Measurements from ENCODE around the gene MYO3B.
"Not testable (repeated sequence)": the region's sequence is repeated elsewhere in the genome, so short reads cannot be mapped to it uniquely, and the experiment has no call there.

MYO3B gene

DNA sequence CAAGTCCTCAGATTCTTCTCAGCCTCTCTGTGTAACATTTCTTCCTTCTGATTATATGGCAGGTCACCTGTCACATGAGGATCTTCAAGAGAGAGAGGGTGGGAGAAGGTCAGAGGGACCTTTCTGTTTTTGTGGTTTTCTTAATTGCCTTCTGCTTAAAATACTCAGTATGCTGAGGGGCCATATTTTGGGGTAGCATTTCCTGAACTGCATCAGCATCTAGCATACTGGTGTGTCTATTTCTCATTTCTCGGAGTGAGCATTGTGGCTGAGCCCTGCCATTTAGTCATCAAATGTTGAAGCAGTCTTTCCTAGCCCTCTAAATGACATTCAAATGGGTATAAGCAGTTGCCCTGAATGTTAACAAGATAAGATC is 162.7 kb downstream of the MYO3B start:
- no peak for DNase-seq
- in situ Hi-C loops (cut with HindIII; ENCODE audit: low pct_ligation_motif_present, low pct_unique_long_range_greater_than_20kb, low sequenced_read_pairs) = no loop called here

DNA sequence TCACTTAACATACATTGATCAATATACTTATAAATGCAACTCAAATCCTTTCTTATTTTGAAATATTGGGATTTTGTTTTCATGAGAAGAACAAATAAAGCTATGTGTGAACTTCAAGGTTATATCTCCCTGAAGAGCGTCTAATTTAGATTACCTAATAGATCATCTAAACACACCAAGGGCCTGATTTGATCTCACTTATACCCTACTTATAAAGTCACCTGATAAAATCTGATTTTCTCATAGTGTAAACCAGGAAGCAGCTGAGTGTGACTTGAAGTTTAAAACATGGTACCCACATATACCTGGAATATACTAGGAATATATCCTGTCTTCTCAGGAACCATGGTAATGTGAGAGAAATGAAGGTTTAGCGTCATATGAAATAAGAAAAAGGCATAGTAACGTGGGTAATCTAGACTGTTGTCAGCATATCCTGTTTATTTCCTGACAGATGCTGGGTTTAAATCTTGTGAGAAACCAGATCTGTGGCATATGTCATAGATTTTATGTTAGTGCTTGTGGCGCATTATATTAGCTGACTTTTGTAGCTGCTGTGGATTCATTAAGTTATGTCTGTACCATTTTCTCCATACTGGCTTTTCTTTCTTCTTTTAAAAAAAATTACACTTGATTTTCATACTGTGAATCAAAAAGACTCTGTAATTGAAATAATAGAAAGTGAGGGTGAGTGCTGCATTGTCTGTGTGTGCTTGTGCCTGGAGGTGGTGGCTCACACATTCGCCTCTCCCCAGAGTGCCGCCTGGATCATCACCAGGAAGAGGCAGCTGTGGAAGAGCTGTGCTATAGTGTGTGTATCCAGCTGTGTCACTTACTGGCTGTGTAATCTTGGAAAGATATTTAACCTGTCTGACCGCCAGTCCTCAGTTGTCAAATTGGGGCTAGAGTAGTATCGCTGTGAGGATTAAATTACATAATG is 164.0 kb downstream of the MYO3B start:
- in situ Hi-C loops (cut with HindIII; ENCODE audit: low pct_ligation_motif_present, low pct_unique_long_range_greater_than_20kb, low sequenced_read_pairs) = no loop called here
- no peak for DNase-seq

DNA sequence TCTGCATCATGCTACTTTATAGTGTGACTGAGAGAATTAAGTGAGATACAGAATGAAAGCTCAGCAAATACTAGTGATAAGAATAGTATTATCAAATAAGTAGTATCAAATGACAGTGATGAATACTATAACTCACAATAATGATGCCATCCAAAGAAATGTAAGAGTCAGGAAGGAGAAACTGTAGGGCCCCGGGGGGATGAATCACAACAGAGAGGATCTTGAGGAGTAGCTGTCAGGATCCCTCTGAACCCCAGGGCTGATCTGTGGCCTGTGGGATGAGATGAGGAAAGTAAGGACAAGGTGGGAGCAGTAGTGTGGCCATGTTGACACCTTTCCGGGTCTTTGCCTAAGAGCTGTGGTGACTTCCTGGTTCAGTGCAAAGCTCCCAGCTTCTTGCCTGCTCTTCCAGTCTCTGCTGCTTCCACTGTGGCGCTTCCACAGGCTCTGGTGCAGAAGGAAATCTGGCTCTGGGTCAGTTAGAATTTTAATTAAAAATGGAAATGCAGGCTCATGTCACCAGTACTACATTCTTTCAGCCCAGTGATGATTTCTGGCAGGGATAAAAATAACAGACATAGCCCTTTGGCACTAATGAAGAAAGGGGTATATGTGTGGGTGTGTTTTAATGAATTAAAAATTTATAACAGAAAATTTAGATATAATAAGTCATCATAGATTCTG is 166.9 kb downstream of the MYO3B start:
- in situ Hi-C loops (cut with HindIII; ENCODE audit: low pct_ligation_motif_present, low pct_unique_long_range_greater_than_20kb, low sequenced_read_pairs) = no loop called here
- no peak for DNase-seq

DNA sequence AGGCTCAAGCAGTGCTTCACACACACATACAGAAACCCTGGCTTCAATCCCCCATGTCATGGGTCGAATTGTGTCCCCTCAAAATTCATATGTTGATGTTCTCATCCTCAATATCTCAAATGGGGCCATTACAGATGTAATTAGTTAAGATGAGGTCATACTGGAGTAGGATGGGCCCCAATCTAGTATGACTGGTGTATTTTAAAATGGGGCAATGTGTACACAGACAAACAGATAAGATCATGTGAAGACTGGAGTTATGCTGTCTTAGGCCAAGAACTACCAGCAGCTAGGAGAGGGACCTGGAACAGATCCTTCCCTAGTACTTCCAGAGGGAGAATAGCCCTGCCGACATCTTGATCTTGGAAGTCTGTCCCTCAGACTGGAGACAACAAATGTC is 167.7 kb downstream of the MYO3B start:
- in situ Hi-C loops (cut with HindIII; ENCODE audit: low pct_ligation_motif_present, low pct_unique_long_range_greater_than_20kb, low sequenced_read_pairs) = no loop called here
- no peak for DNase-seq

DNA sequence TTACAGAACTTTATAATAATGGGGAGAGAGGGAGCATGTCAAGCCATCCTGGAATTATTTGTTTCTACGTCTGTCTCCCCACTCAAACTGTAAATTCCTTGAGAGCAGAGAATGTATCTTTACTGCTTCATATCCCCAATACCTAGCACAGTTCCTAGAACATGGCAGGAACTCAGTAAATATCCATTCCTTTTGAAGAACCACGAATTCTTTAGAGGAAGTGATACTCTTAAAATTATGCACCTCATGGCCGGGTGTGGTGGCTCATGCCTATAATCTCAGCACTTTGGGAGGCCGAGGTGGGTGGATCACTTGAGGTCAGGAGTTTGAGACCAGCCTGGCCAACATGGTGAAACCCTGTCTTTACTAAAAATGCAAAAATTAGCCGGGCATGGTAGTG is 171.3 kb downstream of the MYO3B start:
- in situ Hi-C loops (cut with HindIII; ENCODE audit: low pct_ligation_motif_present, low pct_unique_long_range_greater_than_20kb, low sequenced_read_pairs); DNase-seq: not testable (repeated sequence)

DNA sequence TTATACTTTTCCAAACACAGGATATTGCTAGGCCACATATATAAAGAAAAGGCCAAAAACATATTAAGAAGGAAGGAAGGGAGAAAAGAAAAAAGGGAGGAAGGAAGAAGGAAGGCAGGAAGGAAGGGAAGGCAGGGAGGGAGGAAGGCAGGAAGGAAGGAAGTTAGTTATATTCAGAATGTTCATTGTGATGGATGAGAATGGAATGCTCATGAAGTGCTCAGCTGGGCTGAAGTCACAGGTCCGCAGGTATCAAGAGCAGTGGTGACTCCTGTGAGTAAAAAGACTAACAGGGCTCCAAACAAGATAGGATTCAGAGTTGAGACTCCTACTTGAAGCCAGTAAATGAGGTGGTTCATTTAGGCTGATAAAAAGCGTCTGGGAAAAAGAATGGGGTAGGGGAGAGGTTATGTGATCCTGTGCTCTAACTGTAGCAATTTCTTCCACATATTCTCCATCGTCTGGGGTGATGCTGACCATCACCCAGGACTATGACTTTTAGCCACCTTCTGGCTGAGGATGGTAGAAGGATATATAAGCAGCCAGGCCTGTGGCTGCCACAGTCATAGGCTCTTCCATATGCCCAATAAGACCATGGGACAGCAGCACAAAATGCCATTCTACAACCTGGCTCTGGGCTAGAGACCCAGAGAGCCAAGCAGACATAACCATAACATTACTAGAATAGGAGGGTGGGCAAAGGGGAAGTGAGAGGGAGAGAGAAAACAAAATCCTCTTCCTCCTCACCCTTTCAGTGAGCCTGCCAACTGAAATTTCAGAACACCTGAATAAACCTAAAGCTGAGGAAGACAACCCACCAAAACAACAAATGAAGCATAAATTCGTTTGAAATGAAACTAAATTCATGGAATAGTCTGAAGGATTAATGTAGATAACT is 173.2 kb downstream of the MYO3B start:
- in situ Hi-C loops (cut with HindIII; ENCODE audit: low pct_ligation_motif_present, low pct_unique_long_range_greater_than_20kb, low sequenced_read_pairs) = no loop called here
- DNase-seq = no peak

DNA sequence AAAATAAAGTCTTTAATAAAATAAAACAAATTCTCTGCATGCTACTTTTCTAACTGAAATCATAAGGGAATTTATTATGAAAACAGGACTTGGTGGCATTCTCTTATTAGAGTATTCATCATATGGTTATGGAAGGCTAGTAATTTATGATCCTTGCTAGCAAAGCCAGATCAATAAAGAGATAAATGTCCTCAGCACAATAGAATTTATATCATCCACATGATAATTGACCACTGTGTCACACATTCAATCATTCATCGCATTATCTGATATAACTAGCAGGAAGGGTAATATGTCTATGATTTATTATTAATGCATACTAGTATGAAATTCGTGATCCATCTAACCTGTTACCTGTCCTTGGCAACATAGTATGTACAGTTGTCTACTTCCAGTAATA is 175.8 kb downstream of the MYO3B start:
- DNase-seq = no peak
- in situ Hi-C loops (cut with HindIII; ENCODE audit: low pct_ligation_motif_present, low pct_unique_long_range_greater_than_20kb, low sequenced_read_pairs) = no loop called here

DNA sequence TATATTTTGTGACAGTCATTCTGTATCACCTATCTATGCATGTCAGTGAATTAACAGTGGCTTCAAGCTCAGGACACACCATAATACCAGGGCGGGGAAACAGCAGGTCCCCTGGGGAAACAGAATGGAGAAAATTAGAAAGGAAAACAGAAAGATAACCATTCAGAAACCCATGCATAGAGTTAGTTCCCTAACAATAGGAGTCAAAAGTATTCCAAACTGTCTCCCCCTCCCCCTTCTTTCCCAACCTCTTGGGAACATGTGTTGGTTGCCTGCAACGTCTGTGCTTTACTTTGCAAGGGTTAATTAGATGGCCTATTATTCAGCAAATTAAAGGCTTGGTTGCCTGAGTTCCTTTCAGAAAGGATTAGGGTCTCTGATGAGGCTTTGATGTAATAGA is 176.4 kb downstream of the MYO3B start:
- DNase-seq = no peak
- in situ Hi-C loops (cut with HindIII; ENCODE audit: low pct_ligation_motif_present, low pct_unique_long_range_greater_than_20kb, low sequenced_read_pairs) = no loop called here

DNA sequence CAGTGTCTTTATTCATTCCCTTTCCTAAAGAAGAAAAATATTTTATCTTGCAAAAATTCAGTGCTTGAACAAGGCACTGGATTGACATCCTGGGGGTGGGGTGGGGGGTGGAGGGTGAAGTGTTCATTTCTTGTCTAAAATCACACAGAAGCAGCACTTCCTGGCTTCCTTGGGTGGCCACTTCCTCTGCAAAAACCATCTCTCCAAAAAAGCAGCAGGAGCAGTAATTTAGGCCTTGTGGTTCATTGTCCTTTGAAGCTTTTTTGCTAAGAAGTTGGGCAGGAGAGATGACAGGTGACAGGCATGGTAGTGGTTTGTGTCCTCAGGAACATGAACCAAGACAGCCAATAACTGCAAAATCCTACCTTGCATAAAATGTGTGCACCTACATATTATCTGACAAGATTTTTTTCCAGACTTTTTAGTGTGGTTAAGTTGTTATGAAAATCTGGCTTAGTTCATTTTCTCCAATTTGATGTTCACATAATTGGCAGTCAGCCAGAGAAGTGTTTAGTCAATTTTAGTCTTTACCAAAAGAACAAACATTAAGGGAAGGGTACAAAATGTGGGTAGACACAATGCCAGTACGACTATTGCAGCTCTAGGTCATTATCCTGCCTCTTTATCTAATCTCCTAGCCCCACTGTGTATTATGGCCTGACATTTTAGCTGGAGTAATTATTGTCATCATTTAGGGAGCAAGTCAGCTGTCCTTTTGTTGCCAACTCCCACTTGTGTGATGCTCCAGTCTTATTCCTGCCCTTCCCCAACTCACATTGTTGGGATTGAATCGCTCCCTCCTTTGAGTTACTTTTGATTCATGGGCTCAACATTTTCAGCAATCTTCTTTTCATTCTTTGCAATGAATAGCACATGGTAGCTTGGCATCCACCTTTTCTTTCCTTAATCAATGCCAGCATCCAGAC is 177.2 kb downstream of the MYO3B start:
- in situ Hi-C loops (cut with HindIII; ENCODE audit: low pct_ligation_motif_present, low pct_unique_long_range_greater_than_20kb, low sequenced_read_pairs) = no loop called here
- no peak for DNase-seq

DNA sequence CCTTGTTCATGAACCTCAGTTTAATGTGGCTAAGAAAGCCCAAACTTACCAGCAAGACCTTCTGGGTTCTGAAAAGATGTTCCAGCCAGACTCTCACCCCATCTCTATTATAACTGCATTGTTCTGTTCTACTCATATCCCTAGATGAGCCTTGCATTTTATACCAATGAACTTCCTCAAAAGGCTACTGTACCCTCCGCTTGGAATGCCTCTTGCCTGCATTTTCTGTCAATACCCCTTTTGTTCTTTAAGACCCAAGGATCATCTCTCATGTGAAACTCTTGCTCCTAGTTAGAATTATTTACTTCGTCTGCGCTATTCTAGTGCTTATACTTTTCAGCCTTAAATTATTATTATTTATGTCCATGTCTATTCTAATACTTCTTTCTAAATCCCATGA is 181.5 kb downstream of the MYO3B start:
- DNase-seq = no peak
- in situ Hi-C loops (cut with HindIII; ENCODE audit: low pct_ligation_motif_present, low pct_unique_long_range_greater_than_20kb, low sequenced_read_pairs) = no loop called here

DNA sequence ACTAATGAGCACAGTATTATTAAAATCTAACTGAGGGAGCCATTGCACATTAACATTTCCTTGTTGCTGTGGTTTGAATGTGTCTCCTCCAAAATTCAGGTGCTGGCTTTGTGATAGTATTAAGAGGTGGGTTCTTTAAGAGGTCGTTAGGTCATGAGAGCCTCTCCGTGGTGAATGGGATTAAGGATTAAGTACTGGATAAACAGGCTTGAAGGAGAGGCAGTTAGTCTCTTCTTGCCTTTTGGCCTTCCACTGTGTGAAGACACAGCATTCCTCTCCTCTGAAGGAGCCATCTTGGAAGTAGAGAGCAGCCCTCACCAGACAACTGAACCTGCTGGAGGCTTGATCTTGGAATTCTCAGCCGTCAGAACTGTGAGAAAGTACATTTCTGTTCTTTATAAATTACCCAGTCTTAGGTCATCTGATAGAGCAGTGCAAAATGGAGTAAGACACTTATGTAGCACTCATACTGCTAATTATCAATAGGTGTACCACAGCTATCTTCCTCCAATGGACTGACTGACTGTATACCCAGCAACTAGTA is 182.7 kb downstream of the MYO3B start:
- in situ Hi-C loops (cut with HindIII; ENCODE audit: low pct_ligation_motif_present, low pct_unique_long_range_greater_than_20kb, low sequenced_read_pairs) = no loop called here
- no peak for DNase-seq

DNA sequence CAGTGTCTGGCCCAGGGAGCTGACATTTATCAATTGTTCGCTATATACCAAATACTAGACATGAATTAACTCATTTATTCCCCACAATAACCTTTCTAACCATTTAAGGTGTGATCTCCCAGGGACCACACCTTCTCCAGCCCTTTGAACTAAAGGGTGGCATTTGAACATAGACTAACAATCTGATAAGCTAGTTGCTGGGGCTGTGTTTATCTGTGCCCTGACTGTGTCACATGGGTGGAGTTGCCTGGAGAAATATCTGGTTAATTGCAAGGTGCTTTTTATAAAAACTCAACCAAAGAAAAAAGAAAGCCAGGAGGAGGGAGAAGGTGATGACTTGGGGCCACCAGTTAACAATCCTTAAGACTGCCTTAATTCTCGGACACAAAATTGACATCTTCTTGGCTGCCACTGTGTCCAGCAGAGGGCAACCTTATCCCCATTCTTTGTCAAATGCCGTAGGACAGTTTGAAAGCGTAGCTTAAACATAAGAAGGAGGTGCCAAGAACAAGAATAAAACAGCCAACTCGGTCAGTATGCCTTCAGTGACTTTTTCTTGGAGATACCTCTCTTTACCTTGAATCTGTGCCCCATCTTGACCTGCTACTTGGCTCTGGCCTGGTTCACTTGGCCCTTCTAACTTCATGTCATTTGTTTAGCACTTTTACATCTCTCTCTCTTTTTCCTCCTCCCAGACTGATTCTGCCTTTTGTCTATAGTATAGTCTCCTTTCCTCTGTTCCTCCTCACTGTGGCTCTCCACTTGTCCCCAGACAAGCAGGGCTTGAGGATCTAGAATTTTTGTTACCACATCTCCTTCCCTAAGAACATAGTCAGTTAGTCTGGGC is 183.4 kb downstream of the MYO3B start:
- peak; percentile 64 for DNase-seq
- in situ Hi-C loops (cut with HindIII; ENCODE audit: low pct_ligation_motif_present, low pct_unique_long_range_greater_than_20kb, low sequenced_read_pairs) = no loop called here

DNA sequence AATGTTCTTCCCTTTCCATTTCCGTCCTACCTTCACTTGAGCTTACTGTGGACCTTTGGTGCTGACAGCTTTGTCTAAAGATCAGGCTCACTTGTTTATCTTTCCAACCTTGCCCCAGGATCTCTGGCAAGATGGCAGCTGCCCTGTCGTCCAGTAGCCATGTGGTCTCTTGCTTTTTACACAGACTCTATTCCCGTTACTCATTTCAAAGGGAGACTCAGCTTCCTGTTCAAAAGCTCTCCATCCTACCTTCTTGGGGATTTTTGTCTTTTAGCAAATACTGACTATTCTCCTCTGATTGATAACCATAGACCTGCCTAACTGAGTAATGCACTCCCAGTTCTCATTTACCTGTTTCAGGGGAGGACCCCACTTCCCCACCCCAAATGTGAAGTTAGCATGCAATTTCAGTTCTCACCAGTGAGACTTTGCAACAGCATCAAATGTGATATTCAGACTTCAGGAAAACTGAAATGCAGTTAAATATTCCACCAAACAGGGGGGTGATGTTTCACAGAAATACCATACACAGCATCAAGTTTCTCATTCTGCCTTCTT is 184.4 kb downstream of the MYO3B start:
- in situ Hi-C loops (cut with HindIII; ENCODE audit: low pct_ligation_motif_present, low pct_unique_long_range_greater_than_20kb, low sequenced_read_pairs) = no loop called here
- DNase-seq = no peak

DNA sequence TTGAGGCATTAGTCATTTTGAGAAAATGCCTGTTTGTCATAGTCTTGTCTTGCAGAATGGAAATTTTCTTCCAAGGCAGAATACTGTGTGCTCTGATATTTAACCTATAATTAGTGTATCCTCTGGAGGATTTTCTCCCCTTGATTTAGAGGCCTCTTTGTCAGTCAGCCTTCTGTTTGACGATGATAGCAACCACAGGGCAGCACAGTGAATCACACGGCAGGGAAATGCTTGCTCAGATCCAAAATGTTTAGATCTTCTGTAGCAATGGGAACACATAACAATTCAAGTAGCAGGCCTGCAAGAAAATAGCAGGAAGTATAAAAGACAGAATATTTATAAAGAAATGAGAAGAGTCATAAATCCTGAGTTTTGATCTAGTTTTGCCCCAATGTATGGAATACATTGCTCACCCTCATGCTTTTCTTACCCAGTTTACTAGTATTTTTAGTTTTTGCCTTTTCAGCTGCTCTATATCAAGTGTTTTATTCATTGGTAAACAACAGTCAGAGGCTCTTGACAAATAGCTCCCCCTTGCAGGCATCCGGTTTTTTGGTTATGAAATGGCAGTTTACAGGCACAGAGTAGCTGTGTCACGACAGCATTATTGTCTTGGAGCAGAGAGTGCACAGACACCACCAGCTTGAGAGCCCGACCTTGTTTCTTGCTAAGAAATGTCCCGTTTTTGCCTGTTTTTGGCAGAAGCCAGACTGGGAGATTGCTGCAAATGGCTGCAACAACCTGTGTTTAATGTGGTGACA is 185.1 kb downstream of the MYO3B start:
- no peak for DNase-seq
- in situ Hi-C loops (cut with HindIII; ENCODE audit: low pct_ligation_motif_present, low pct_unique_long_range_greater_than_20kb, low sequenced_read_pairs) = no loop called here

DNA sequence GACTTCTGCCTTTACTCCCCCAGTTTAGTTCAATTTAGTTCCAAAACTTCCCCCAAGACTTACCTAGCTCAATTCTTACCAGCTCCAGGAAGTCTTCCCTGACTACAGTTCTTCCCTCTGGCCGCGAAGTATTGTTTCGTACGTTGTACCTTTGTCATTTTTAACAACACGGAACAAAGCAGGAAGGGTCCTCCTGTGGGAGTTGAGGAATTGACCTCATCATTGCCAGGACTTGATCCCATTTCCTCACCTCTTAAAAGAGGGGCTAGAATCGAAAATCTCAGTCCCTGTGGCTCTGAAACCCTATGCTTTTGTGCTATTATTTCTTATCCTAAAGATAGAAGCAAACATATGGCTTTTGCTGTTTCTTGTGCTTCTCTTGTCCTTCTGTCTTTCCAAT is 187.1 kb downstream of the MYO3B start:
- in situ Hi-C loops (cut with HindIII; ENCODE audit: low pct_ligation_motif_present, low pct_unique_long_range_greater_than_20kb, low sequenced_read_pairs) = no loop called here
- no peak for DNase-seq

DNA sequence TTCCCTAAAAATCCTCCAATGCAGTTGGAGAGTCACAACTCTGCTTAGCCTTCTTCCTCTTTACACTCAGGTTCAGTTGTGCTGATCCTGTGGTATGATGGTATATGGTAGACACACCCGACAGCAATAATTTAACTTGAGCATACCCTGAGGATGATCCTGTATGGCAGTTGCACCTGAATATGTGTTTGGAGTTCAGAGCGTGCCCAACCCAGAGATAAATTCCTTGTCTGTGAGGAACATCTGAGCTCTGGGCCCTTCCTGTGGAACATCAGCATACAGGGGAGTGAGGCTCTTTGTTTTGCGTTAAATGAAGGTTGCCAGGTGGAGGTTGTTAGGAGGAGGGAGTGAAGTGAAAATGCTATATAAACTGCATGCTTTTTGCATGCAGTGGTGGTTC is 187.7 kb downstream of the MYO3B start:
- in situ Hi-C loops (cut with HindIII; ENCODE audit: low pct_ligation_motif_present, low pct_unique_long_range_greater_than_20kb, low sequenced_read_pairs) = no loop called here
- no peak for DNase-seq

Measured in ACHN (cell line).